HG03139 (cell line): ENCODE data around the gene HSPA2.
"Not testable (repeated sequence)": the region's sequence is repeated elsewhere in the genome, so short reads cannot be mapped to it uniquely, and the experiment has no call there.

Experiments
- ATAC-seq: cut with Tn5 transposase; IDR thresholded peaks from one replicate; pipeline ENCODE4 v1.9.1; 2021; ENCODE audit not compliant: unreplicated experiment

Gene HSPA2

DNA sequence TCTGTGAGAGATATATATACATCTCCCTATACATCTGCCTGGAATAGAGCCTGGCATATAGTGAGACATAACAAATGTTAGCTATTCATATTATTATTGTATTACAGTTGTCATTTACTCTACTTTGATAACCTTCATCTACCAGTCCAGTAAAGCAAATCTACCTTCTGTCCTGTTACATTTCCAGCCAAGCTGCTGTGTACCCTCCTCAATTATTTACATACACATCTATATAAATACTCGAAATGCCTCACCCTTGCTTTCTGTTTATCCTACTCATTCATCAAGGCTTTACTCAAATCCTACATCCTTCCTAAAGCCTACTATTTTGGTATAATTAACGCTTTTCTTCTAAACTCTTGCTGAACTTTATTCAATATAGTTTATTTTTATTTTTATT, 27.3 kb upstream of the HSPA2 start:
- ATAC-seq: no peak

DNA sequence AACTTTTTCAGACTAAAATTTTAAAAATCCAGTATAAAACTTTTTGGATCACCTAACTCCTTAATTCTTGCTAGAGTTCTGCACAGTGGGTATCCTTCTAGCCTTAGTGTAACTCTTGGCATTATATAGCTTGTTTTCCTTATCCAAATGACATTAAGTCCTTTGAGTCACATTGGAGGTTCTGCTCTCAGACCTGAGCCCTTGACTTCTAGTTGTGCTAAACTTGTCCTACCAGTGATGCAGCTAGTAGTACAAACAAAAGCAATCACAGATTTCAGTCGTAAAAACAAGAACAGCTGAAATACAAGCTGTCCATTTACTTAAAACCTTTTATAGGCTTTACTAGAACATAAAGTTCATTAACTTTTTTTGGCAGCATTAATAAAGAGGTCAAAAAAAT, 25.5 kb upstream of the HSPA2 start:
- no peak for ATAC-seq

DNA sequence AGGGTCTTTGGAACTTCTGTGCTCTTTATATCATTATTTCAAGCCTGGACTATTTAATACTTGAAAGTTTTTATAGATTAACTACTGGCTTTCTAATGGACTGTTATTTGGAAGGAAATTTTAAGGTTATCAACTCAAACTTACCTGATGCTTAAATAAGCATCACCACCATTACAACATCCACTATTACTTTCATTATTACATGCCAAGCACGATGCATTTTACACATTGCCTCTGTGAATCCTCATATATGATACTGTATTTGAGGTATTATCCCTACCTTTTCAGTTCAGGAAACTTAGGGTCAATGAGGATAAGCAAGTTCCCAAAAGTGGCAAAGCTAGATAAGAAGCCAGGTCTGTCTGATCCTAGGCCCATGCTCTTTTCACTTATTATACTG, 23.6 kb upstream of the HSPA2 start:
- ATAC-seq: no peak

DNA sequence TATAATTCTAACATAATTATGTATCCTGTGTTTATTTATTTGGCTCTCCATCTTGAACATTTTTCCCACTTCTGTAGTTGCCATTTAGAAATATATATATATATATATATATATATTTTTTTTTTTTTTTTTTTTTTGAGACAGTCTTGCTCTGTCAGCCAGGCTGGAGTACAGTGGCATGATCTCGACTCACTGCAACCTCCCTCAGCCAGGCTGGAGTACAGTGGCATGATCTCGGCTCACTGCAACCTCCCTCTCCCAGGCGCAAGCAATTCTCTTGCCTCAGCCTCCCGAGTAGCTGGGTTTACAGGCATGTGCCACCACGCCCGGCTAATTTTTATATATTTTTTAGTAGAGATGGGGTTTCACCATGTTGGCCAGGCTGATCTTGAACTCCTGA, 22.9 kb upstream of the HSPA2 start:
- not testable (repeated sequence) for ATAC-seq

DNA sequence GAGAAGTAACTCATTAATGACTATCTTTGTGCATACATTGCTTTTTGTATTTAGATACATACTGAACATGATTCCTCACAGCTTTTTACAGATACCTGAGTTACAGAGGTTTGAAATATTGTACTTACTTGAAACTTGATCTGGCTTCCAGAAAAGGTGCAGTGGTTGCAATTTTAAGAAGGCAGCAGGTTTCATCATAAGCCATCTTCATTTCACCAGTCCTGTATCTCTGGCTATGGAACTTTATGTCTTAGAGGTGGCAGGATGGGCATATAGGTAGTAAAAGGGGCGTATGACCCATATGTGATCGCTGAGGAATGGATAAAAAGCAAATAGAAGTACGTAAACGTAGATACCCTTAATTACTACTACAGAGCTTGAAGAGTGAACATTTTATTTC, 22.3 kb upstream of the HSPA2 start:
- no peak for ATAC-seq

DNA sequence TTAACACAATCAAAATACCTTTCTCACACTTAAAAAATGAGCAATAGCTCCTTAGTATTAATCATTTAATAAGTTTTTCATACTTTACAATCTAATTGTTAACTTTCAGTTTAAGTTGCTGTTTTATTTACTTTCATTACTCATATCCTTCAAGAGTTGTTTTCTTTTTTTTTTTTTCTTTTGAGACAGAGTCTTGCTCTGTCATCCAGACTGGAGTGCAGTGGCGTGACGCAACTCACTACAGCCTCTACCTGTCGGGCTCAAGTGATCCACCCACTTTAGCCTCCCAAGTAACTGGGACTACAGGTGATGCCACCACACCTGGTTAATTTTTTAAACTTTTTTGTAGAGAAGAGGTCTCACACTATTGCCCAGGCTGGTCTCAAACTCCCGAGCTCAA, 19.8 kb upstream of the HSPA2 start:
- ATAC-seq: no peak

DNA sequence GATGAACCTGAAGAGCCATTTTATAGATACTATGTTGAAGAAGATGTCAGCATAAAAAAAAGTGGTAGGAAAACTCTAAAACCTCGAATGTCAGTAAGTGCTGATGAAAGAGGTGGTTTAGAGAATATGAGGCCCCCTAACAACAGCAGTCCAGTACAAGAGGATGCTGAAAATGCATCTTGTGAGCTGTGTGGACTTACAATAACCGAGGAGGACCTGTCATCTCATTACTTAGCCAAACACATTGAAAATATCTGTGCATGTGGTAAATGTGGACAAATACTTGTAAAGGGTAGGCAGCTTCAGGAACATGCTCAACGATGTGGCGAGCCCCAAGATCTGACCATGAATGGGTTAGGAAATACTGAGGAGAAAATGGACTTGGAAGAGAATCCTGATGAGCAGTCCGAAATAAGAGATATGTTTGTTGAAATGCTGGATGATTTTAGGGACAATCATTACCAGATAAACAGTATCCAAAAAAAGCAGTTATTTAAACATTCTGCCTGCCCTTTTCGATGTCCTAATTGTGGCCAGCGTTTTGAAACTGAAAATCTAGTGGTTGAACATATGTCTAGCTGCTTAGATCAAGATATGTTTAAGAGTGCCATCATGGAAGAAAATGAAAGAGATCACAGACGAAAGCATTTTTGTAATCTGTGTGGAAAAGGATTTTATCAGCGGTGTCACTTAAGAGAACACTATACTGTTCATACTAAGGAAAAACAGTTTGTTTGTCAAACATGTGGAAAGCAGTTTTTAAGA, 17.8 kb upstream of the HSPA2 start:
- no peak for ATAC-seq

DNA sequence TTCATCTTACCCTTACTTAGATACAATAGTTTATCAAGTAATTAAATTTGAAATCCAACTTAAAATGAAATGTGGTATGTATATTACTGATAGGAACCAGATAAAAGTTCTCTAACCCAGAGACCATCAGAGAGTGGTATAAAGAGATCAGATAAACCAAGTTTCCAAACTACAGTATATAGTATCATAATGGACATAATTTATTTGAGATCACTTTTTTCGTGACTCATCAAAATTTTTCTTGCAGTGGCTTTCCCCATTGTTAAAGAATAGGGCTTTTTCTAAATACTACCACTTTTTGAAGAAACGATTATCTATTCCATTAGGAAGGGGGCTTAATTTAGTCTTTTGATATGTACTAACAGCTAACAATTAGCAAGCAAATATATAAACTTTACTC, 15.2 kb upstream of the HSPA2 start:
- no peak for ATAC-seq

DNA sequence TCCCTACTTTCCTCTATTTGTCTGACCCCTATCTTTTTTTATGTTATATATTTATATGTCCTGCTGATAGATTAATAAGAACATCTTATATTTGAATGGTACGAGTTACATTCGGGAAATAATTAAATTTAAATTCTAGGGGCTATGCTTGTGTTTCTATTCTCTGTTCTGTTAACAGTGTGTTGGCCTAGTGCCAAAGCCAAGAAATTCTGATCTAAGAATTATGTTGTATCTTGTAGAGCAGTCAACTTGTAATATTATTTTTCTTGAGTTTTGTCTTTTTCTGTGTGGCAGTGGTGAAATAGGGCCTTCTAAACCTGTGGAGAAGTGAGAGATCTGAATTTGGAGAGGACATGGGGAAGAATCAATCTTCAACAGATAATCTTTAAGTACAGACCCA, 9.0 kb upstream of the HSPA2 start:
- ATAC-seq: no peak

DNA sequence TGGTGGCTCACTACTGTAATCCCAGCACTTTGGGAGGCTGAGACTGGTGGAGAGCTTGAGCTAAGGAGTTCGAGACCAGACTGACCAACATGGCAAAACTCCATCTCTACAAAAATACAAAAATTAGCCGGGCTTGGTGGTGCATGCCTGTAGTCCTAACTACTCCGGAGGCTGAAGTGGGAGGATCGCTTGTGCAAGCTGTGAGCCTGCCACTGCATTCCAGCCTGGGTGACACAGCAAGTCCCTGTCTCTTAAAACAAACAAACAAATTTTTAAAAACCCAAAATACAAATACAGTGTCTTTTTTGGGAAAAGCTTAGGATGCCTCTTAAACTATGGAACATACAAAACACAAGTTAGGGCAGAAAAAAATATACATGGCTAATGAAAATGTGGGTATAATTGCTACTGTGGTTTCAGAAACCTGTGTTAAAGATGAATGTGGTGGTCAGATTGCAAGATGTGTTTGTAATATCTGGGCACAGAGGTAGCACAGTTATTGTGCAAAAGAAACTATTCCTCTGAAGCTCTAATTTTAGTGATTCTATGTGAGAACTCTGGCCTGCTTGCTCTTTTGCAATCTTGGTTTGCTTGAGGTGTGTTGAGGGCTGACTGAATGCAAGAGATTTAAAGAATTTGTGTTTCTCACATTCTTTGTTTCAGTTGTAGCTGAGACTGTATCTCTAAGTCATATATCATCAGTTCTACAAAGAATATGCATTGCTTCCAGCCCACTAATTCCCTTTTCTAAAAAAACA, 3.9 kb upstream of the HSPA2 start:
- no peak for ATAC-seq

DNA sequence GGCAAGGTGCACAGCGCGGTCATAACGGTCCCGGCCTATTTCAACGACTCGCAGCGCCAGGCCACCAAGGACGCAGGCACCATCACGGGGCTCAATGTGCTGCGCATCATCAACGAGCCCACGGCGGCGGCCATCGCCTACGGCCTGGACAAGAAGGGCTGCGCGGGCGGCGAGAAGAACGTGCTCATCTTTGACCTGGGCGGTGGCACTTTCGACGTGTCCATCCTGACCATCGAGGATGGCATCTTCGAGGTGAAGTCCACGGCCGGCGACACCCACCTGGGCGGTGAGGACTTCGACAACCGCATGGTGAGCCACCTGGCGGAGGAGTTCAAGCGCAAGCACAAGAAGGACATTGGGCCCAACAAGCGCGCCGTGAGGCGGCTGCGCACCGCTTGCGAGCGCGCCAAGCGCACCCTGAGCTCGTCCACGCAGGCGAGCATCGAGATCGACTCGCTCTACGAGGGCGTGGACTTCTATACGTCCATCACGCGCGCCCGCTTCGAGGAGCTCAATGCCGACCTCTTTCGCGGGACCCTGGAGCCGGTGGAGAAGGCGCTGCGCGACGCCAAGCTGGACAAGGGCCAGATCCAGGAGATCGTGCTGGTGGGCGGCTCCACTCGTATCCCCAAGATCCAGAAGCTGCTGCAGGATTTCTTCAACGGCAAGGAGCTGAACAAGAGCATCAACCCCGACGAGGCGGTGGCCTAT, 875 bp downstream of the HSPA2 start:
- ATAC-seq: no peak

DNA sequence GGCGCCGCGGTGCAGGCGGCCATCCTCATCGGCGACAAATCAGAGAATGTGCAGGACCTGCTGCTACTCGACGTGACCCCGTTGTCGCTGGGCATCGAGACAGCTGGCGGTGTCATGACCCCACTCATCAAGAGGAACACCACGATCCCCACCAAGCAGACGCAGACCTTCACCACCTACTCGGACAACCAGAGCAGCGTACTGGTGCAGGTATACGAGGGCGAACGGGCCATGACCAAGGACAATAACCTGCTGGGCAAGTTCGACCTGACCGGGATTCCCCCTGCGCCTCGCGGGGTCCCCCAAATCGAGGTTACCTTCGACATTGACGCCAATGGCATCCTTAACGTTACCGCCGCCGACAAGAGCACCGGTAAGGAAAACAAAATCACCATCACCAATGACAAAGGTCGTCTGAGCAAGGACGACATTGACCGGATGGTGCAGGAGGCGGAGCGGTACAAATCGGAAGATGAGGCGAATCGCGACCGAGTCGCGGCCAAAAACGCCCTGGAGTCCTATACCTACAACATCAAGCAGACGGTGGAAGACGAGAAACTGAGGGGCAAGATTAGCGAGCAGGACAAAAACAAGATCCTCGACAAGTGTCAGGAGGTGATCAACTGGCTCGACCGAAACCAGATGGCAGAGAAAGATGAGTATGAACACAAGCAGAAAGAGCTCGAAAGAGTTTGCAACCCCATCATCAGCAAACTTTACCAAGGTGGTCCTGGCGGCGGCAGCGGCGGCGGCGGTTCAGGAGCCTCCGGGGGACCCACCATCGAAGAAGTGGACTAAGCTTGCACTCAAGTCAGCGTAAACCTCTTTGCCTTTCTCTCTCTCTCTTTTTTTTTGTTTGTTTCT, 1.7 kb downstream of the HSPA2 start:
- ATAC-seq: no peak

DNA sequence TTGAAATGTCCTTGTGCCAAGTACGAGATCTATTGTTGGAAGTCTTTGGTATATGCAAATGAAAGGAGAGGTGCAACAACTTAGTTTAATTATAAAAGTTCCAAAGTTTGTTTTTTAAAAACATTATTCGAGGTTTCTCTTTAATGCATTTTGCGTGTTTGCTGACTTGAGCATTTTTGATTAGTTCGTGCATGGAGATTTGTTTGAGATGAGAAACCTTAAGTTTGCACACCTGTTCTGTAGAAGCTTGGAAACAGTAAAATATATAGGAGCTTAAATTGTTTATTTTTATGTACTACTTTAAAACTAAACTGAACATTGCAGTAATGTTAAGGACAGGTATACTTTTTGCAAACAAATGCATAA, 2.3 kb downstream of the HSPA2 start:
- ATAC-seq: no peak

DNA sequence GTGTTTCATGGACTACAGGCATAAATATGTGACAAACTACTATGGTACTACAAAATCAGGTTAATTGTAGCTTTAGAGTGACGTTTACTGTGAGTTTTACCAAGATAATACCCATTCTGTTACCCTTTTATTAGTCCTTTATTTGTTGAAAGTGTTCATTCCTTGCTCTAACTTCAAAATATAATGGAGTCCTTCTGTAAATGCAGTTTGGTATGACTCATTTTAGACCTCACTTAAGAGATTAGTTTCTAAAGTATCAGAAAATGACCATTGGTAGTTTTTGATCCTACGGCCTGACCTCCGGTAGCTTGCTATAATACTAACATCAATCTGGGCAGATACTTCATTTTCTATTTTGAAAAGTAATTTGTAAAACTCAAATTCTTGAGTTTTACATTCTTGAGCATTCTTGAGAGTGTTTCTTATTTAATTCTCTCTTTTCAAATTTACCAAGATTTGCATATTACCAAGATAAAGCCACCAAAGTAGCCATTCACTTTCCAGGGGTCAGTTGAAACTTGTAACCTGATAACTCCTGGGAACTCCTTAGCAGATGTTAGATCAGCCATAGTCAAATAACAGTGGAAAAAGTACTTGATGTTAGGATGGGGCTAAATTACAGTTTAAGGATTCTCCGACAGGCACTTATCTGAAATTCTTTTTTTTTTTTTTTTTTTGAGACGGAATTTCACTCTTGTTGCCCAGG, 4.2 kb downstream of the HSPA2 start:
- ATAC-seq: no peak

DNA sequence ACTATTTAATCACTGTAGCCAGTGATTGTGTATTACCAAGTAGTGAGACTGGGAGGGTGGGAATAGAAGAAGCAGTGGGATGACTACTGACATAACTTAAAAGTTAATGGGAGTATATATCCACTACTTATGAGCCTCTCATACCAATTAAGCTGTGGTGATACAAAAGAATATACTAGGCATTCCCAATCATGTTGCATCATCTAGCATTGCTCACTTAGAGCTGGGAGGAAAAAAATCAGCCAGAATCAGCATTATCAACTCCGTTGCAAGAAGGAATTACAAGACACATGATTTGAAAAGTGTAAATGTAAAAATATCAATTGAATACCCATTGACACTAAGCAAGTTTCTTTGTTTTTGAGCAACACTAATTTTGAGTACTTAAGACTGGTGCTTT, 8.5 kb downstream of the HSPA2 start:
- ATAC-seq: no peak

DNA sequence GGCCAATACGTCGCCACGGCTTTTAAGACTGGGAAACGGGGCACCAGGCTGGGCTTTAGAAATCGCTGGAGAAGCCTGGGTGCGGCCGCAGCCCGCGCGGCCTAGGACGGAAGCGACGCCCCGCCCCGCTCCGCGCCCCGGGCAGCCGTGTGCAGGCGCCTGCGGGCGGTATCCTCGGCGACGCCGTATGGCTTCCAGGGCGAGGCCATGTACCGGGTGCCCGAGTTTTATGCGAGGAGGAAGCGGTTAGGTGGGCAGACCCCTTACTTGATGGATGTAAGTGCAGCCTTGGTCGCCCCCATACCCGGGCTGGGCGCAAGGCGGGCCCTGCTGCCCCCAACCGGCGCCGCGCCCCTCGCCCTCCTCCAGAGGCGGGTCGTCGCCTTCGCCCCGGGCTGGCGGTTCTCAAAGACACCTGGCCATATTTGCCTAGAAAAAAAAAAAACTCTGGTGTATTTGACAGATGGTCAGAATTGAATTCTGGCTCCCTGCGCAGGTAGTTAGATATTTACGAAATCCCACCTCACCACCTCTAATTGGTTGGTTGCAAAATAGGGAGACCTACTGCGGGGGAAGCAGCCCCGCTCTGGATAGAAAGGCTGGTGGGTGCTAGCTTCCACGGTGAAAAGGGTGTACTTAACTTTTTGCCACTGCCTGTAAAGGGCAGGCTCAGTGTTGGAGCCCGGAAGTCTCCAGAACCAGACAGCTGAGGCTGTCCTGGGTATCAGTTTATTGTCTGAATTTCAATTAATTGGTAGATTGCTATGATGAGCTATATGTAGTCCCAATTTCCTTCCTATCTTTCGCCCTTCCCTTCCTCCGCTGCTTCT, 9.5 kb downstream of the HSPA2 start, which contains the start of gene PPP1R36:
TSS of gene PPP1R36 (plus strand) at position 171 of the 830 bp plus-strand sequence. CDS start at position 208, 37 bp downstream.
- no peak for ATAC-seq

DNA sequence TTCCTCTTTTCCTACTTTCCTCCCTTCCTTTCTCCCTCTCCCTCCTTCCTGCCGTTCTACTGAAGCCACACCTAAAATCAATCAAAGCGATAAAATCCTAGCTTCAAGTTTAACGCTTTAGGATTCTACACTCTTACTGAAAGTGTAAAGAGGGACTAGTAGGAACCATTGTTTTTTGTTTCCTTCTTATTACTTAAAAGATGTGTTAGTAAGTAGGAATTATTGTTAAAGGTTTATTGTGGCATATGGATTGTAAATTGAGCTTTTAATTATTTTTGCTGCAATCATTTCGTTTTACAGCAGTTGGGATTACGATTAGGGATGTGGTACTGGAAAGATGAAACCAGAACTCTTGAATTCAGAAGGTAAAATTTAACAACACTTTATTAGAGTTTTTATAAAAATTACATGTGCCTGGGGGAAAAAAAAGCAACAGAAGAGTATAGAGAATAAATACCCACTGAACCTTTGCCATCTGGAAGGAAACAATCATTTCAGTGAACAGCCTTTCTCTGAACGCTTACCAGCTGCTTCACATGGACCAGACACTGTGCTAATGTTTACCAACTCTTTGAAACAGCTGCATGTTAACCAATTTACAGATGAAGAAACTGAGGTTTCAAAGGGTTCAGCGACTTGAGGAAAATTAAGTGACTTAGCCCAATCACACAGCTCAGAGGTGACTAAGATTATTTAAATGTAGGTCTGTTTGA, 10.2 kb downstream of the HSPA2 start:
- ATAC-seq: no peak

DNA sequence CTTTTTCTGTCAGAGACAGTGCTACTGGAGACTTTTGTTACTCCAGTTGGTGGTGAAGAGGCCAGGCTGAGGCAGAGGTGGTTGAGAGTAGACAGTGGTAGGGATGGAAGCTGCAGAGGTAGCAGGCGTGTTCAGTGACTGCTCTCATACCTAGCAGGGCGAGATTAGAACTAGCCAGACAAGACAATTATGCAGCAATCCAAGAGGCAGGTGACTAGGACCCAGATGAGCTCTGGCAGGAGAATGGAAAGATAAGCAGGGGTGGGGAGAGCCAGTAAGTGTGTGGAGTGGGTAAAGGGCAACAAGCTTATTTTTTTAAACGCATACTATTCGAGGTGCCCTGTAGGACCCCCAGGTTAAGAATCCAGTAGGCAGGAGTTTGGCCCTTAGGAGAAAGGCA, 14.0 kb downstream of the HSPA2 start:
- no peak for ATAC-seq

DNA sequence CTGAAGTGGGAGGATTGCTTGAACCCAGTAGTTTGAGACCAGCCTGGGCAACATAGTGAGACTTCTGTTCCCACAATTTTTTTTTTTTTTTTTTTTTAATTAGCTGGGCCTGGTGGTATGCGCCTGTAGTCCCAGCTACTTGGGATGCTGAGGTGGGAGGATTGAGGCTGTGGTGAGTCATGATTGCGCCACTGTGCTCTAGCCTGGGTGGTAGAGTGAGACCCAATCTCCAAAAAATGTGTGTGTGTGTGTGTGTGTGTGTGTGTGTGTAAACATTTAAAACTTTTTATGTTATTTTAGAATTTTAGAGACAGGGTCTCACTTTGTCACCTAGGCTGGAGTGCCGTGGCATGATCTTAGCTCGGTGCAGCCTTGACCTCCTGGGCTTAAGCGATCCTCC, 16.0 kb downstream of the HSPA2 start:
- ATAC-seq: no peak
